Suppressor macrophage treated with lipopolysaccharide for 4 hours (primary cell): ENCODE data around the gene CDKN2A.

Source experiments
- DNase-seq: peaks from one replicate; pipeline ENCODE4 v3.0.0-alpha.2; 2020

The CDKN2A gene

GRCh38 chr9:22005702-22006606 is 11.8 kb upstream of the CDKN2A start:
- no peak for DNase-seq

DNA sequence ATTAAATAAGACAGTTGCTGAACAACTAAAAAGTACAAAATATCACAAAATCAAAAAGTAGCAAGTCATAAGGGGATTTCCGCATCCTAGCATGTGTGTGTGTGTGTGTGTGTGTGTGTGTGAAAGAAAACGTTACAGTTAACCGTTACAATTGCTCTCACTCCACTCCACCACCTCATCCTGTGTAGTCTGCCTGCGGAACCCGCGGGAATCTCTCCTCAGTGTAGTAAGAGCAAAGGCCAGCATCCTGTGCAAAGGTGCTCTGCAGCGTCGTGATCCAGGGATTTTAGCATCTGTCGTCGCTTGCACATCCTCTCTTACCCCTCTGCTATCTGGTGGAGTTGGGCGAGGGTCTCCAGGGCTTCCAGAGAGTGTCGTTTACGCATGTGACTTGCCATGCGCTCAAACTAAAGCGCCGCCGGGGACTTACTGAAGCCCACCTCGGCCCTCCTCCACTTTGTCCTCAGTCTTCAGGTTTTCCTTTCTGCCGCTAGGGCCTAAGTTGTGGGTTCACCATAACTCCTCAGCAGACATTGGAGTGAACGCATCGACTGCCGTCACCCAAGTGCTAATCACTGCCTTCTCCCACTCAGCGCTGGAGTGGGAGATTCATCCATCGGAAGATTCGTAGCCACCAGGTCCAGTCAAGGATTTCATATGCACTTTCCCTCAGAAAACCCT is 11.0 kb upstream of the CDKN2A start:
- DNase-seq: peak; percentile 22

DNA sequence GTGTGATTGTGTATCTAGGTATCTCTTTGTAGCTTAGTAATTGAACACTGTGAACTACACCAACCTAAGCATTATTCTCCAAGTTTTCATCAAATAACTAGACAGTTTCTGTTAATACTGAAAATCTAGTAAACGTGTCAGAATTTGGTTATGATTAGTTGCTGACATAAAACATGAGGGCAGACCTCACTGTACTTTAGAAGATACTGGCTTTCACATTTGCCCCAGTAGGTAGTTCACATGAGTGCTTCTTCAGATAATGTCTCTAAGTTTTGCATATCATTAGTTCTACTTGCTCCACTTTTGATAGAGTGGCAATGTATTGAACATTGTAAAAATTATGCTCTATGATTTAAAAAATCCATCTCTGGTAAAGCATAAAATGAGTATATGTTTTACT is 7.8 kb upstream of the CDKN2A start:
- no peak for DNase-seq

GRCh38 chr9:21998026-21998425 is 3.8 kb upstream of the CDKN2A start:
- DNase-seq: no peak

- DNase-seq: no peak
Measured at GRCh38 chr9:21997480-21997879, 3.3 kb upstream of the CDKN2A start.

DNA sequence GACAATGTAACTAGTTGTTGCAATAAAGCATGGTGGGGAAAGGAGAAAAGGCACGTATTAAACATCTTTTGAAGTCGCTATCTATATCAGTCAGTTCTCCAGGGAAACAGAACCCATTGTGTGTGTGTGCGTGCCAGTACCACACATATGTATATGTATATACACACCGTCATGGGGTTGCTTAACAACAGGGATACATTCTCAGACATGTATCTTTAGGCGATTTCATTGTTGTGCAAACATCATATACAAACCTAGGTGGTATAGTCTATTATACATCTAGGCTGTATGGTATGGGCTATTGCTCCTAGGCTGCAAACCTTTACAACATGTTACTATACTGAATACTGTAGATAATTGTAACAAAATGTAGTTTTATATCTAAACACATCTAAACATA is 2.7 kb upstream of the CDKN2A start:
- no peak for DNase-seq

GRCh38 chr9:21996438-21996837 is 2.2 kb upstream of the CDKN2A start:
- no peak for DNase-seq

DNA sequence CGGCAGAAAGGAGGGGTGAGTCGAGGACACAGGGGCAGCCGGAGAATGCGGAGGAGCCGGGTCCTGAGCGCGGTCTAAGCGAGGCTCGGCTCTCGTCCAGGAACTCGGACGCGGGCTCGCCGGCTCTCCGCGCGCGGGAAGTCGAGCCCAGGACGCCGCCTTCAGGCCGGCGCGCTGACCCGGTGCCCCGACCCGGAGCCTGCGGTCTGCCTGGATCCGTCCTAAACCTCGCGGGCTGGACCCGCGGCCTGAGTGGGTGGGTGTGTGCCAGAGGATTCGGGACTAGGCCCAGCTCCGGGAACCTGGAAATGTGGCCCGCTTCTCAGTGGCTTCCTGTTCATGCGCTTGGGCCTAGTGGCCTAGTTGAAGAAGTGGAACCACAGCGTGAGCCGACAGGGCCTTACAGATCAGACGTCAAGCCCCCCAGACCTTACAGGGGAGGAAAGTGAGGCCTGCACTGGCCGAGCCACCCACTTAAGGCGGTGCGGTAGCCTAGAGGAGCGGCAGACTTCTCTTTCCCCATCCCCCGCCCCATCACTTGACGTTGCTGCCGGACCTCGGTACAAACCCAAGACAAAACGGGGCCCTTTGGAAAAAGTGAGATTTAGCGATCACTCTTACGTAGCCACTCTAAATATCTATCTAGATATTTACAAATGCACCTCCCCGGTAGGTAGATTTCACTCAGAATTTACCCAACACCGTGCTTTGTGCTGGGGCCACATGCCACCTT is 1.6 kb upstream of the CDKN2A start:
- peak; percentile 63 for DNase-seq

GRCh38 chr9:21995006-21995665 is 944 bp upstream of the CDKN2A start:
- DNase-seq: peak; percentile 95

- peak; percentile 57 for DNase-seq
Measured at GRCh38 chr9:21994556-21995005, 389 bp upstream of the CDKN2A start, which contains the start of gene CDKN2B-AS1. TSS of gene CDKN2B-AS1 (plus strand) at chr9:21994791.

DNA sequence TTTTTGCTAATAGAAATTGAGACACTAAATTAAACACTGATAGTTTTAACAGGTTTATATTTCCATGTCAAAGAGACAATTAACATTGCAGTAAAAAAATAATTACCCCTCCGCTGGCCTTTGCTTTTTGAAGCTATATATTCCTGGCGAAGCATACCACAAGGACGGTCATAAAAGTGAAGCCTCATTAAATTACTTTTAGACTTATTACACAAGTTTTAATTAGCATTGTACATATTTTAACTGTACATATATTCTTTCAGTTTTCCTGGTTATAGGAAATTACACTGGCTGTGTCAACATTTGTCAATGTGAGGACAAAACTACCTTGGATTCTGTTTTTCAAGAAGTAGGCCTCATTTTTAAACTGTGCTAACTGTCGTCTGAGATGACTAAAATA is 1.2 kb downstream of the CDKN2A start:
- DNase-seq: no peak

DNA sequence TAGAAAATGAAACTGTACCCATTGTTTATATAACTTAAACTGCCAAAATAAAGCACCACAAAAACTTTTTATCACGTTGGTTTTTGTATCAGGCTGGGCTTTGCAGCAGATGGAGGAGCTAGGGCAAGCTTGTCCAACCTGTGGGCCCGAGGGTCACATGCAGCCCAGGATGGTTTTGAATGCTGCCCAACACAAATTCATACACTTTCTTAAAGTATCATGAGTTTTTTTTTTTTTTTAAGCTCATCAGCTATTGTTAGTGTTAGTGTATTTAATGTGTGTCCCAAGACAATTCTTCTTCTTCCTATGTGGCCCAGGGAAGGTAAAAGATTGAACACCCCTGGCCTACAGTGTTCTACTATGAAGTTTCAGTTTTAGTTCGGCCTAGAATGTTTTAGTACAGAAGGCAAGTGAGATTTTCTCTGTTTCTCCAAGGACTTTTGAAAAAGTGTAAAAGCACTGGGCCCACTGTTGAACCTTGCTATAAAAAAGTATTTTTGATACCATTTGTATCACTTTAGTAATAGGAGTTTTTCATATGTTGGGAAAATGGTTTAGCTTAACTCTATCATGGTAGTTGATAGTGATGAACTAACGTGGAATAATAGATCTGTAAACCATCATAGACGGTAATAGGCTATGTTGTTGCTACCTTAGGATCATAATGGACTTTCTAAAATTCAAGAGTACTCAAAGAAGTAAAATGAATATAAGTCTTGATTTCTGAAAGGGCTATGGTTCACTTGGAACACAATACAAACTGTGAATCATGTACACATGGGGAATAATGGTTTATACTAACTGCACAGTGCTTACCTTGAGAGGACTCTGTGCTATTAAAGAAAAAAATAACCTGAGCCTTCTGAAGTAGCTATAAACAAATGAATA is 2.9 kb downstream of the CDKN2A start:
- no peak for DNase-seq

DNA sequence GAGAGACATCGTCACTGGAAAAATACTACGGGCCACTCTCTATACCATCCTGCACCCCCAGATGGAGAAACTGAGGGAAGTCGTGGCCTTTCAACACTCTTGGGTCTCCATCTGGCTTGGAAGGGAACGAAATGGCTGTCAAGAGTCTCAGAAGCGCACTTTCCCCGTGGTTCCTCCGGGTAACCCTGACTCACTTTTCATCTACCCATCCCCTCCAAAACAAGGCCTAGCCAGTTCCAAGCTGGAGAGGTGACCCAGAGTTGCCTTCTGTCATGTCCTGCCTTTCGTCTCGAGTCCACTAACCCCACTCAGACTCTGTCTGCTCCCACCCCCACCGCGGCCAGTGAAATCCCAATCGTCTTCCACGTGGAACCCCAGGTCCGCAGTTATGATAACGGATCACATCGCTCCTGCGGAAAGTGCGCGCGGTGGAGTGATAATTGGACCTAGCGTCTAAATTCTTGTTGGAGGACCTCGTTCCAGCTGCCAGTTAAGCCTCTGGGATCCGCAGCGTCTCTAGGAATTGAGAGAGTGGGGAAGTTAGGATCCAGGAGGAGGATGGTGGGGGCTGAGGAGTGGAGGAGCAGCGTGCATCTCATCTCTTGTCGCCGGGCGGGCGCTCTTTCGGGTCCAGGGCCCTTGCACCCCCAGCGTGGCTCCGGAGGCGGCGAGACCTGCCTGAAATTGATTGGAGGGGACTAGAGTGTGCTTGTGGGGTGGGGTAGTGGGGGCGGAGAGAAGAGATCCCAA is 4.6 kb downstream of the CDKN2A start:
- no peak for DNase-seq

DNA sequence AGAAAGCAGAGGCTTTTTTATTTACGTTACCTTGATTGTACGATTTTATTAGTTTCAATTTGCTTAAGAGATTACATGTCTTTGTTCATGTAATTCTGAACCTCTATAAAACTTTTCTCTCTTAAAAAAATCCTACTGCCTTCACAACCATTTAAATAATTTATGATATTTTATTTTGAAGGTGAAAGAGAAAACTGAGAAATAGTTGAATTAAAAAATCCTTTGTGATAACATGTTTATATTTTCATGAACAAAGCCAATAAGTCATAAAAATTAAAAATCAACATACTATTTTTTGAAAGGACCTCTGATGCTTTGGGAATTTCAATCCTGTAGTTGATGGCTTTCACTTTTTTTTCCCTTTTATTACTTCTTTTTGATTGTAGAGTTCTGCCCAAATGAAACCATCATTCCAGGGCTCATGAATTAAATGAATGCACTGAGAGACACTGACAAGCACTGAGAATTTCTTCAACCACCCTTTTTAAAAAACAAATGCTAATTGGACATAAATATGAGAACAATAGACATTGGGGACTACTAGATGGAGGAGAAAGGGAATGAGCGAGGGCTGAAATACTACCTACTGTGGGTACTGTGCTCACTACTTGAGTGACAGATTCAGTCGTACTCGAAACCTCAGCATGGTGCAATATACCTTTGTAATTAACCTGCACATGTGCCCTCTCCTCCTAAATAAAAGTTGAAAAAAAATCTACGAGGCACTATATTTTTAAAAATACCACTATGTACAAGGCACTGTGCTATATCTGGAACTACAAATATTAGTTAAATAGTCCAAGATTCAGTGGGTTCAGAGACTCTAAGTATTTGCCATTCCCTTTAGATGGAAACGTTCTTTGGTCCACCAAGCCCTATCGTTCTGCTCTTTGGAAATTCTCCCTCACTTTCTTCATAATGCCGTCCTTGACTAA is 5.9 kb downstream of the CDKN2A start:
- DNase-seq: no peak

- no peak for DNase-seq
Measured at GRCh38 chr9:21985964-21986667, 8.1 kb downstream of the CDKN2A start.

DNA sequence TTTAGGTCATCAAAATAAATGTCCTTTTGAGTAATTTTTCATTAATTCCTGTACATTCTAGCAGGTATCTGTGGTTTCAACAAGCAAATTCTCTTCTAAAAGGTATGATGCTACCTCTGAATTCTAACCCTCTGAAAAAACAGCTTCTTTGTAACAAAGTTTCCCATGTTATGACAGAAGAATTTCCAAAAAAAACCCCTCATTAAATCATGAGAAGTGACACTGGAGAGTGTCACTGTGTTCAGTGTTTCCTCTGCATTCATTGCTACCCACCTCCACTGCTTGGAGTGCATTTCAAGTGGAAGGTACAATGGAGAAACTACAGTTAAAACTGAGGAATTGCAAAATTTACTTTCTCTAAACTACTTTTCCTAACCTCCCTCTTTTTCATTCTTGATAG is 10.1 kb downstream of the CDKN2A start:
- peak; percentile 46 for DNase-seq

DNA sequence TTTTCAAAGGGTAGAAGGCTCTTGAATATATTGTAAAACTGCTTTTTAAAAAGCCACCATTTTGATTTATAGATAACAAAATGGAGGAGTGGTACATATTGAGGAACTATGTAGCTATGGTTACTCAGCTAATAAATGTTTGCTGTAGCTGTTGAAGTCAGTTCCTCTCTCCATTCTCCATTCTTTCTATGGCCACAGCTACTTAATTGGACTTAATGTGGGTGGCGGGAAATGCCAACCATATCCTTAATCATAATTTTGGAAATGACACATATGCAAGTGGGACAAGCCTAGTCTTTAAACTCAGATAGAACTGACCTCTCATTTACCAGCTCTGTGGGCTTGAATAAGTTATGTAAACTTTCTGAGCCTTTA is 10.6 kb downstream of the CDKN2A start:
- DNase-seq: peak; percentile 79

DNA sequence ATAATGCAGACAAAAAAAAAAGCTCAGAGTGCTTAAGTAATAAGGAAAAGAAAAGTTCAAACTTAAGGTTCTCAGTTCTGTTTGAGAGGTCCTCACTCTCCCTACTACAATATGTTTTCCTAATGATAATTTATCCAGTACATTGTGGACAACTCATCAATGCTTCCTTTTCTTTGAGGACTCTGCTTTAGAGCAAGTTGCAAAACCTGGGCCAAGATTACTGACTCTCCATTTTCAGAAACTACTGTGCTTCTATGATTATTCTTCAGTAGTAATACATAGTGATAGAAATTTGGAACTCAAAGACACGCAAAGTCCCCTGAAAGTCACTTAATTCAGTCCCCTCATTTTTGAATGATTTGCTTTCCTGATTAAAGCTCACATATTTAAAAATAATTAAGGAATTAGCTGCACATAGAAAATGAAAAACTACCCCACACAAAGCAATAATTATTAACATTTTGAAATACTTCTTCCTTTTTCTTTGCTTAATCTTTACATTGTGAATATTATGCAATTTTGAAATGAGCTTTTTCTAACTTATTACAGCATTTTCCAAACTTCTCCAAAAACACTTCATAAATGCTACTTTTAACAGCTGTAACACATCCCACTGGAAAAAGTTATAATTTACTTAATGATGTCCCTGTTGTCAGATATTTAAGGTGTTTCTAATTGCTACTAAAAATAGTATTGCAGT is 11.2 kb downstream of the CDKN2A start:
- DNase-seq: no peak

- DNase-seq: no peak
Measured at GRCh38 chr9:21982391-21982790, 11.8 kb downstream of the CDKN2A start.
